GM21515 (cell line): ENCODE data around the gene ZC3HAV1L.
"Not testable (repeated sequence)": the region's sequence is repeated elsewhere in the genome, so short reads cannot be mapped to it uniquely, and the experiment has no call there.

Source experiments
- ATAC-seq: cut with Tn5 transposase; IDR thresholded peaks from one replicate; pipeline ENCODE4 v1.9.1; 2021; ENCODE audit not compliant: unreplicated experiment

Gene ZC3HAV1L

GRCh38 chr7:139023076-139023475, 12.8 kb downstream of the ZC3HAV1L start:
- no peak for ATAC-seq

- ATAC-seq: no peak
These were observed 13.6 kb downstream of the ZC3HAV1L start for GRCh38 chr7:139022286-139022685.

GRCh38 chr7:139018910-139019309, 16.9 kb downstream of the ZC3HAV1L start:
- ATAC-seq: no peak

- ATAC-seq: peak; percentile 92
These were observed 18.8 kb downstream of the ZC3HAV1L start for GRCh38 chr7:139016931-139017511.

- no peak for ATAC-seq
These were observed 24.5 kb downstream of the ZC3HAV1L start for GRCh38 chr7:139011373-139011772.

- no peak for ATAC-seq
These were observed 31.3 kb downstream of the ZC3HAV1L start for GRCh38 chr7:139004321-139005090.

- ATAC-seq: no peak
These were observed 36.4 kb downstream of the ZC3HAV1L start for GRCh38 chr7:138999414-138999813.

- no peak for ATAC-seq
These were observed 43.8 kb downstream of the ZC3HAV1L start for GRCh38 chr7:138992052-138992531.

GRCh38 chr7:138987686-138988085, 48.2 kb downstream of the ZC3HAV1L start:
- ATAC-seq: no peak

GRCh38 chr7:138982204-138982623, 53.6 kb downstream of the ZC3HAV1L start:
- ATAC-seq: no peak

- peak; percentile 88 for ATAC-seq
These were observed 54.3 kb downstream of the ZC3HAV1L start, which contains the start of gene KIAA1549 for GRCh38 chr7:138981332-138982203. Gene KIAA1549 (minus strand): TSS chr7:138981389. CDS start chr7:138981269, 120 bp downstream.

- ATAC-seq: peak; percentile 41
These were observed 55.1 kb downstream of the ZC3HAV1L start for GRCh38 chr7:138980563-138981291.

GRCh38 chr7:138979988-138980562, 55.8 kb downstream of the ZC3HAV1L start:
- ATAC-seq: no peak

GRCh38 chr7:138979226-138979979, 56.4 kb downstream of the ZC3HAV1L start:
- peak; percentile 35 for ATAC-seq

- no peak for ATAC-seq
These were observed 57.2 kb downstream of the ZC3HAV1L start for GRCh38 chr7:138978541-138979184.

- not testable (repeated sequence) for ATAC-seq
These were observed 59.7 kb downstream of the ZC3HAV1L start for GRCh38 chr7:138976161-138976560.
